ENCODE data around the gene TMEM14A. TPM values are rescaled to one million over a fixed set of nuclear protein-coding genes. Genes with fewer than 3 reads are reported as not detected.

Gene TMEM14A
- total RNA-seq, 1 experiment from 2014 or later: 45.6 TPM

DNA sequence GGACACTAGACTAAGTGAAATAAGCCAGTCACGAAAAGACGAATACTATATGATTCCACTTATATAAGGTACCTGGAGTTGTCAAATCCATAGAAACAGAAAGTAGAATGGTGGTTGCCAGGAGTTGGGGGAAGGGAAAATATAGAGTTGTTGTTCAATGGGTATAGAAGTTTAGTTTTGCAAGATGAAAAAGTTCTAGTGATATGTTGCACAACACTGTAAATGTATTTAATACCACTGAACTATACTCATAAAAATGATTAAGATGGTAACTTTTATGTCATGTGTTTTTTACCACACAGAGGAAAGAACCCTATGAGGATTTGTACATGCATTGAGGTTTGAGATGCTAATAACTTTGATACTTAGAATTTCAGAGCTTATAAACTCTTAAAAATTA lies 48.1 kb upstream of the TMEM14A start:
- in situ Hi-C loops (cut with HindIII; ENCODE audit: low pct_unique_long_range_greater_than_20kb, low sequenced_read_pairs): no loop called here
- no peak overlapping the region for H3K4me3 ChIP-seq (ENCODE audit: low read depth in 2 of 2, low read length in 2 of 2)
- no peaks in the 10 kb centered on the region for H3K27me3 ChIP-seq (ENCODE audit: control insufficient read depth, insufficient read depth, low read length)
- no peaks in the 10 kb centered on the region for H3K4me1 ChIP-seq (ENCODE audit: control insufficient read depth, insufficient read depth, low read length)
- no peak overlapping the region for H3K27ac ChIP-seq (ENCODE audit: low read length)
- no peaks in the 10 kb centered on the region for H3K36me3 ChIP-seq (ENCODE audit: control insufficient read depth, insufficient read depth, low read length)
- CTCF ChIA-PET: no interaction called here
- DNase-seq (ENCODE audit: low read depth, low spot score) (no peak), ATAC-seq (no peak)
- BruUV-seq (replicated peaks): no TSS peak
- TF ChIP-seq SIN3A (IDR thresholded peaks at IDR 0.05; ENCODE audit: borderline replicate concordance, insufficient read depth, low read depth, low read length) (no peak), REST (IDR thresholded peaks at IDR 0.05; ENCODE audit: insufficient read depth in 1 of 2, low read depth in 2 of 2, low read length in 1 of 2) (no peak), TCF7L2 (IDR thresholded peaks at IDR 0.05; ENCODE audit: low read depth, low read length) (no peak), POLR2AphosphoS5 (IDR thresholded peaks at IDR 0.05; ENCODE audit: low read depth, low read length) (no peak)
- TF ChIP-seq, protein P1, sequence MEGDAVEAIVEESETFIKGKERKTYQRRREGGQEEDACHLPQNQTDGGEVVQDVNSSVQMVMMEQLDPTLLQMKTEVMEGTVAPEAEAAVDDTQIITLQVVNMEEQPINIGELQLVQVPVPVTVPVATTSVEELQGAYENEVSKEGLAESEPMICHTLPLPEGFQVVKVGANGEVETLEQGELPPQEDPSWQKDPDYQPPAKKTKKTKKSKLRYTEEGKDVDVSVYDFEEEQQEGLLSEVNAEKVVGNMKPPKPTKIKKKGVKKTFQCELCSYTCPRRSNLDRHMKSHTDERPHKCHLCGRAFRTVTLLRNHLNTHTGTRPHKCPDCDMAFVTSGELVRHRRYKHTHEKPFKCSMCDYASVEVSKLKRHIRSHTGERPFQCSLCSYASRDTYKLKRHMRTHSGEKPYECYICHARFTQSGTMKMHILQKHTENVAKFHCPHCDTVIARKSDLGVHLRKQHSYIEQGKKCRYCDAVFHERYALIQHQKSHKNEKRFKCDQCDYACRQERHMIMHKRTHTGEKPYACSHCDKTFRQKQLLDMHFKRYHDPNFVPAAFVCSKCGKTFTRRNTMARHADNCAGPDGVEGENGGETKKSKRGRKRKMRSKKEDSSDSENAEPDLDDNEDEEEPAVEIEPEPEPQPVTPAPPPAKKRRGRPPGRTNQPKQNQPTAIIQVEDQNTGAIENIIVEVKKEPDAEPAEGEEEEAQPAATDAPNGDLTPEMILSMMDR (IDR thresholded peaks at IDR 0.05): no peak
- intact Hi-C loops (cut with micrococcal nuclease; ENCODE audit: unreplicated experiment): no loop called here
- H3K9me3 ChIP-seq (ENCODE audit: control insufficient read depth, insufficient read depth, low read depth, low read length): no peaks in the 10 kb centered on the region
- POLR2A ChIA-PET: no interaction called here

- DNase-seq (ENCODE audit: low read depth, low spot score): no peak
- Histone ChIP-seq H3K36me3 (ENCODE audit: control insufficient read depth, insufficient read depth, low read length) (no peaks in the 10 kb centered on the region), H3K27me3 (ENCODE audit: control insufficient read depth, insufficient read depth, low read length) (no peaks in the 10 kb centered on the region), H3K27ac (ENCODE audit: low read length) (no peak overlapping the region), H3K4me3 (ENCODE audit: low read depth in 2 of 2, low read length in 2 of 2) (no peak overlapping the region), H3K9me3 (ENCODE audit: control insufficient read depth, insufficient read depth, low read depth, low read length) (no peaks in the 10 kb centered on the region), H3K4me1 (ENCODE audit: control insufficient read depth, insufficient read depth, low read length) (no peaks in the 10 kb centered on the region)
- BruUV-seq (replicated peaks): no TSS peak
- ATAC-seq: no peak
- in situ Hi-C loops (cut with HindIII; ENCODE audit: low pct_unique_long_range_greater_than_20kb, low sequenced_read_pairs) (no loop called here), intact Hi-C loops (cut with micrococcal nuclease; ENCODE audit: unreplicated experiment) (no loop called here)
- ChIA-PET POLR2A (no interaction called here), CTCF (interaction anchor here (0.6 kb wide), 1 partner anchor 500 kb away, joined by 3 read pairs; no protein-coding TSS in a partner anchor)
- TF ChIP-seq POLR2AphosphoS5 (IDR thresholded peaks at IDR 0.05; ENCODE audit: low read depth, low read length) (no peak), SIN3A (IDR thresholded peaks at IDR 0.05; ENCODE audit: borderline replicate concordance, insufficient read depth, low read depth, low read length) (no peak), REST (IDR thresholded peaks at IDR 0.05; ENCODE audit: insufficient read depth in 1 of 2, low read depth in 2 of 2, low read length in 1 of 2) (no peak), TCF7L2 (IDR thresholded peaks at IDR 0.05; ENCODE audit: low read depth, low read length) (no peak)
- TF ChIP-seq, protein P1 (IDR thresholded peaks at IDR 0.05): no peak
Observed at GRCh38 chr6:52632011-52632410, 38.9 kb upstream of the TMEM14A start.
